Measurements from ENCODE around the gene KCNMB2. TPM values are rescaled to one million over a fixed set of nuclear protein-coding genes. Genes with fewer than 3 reads are reported as not detected.
"Not testable (repeated sequence)": the region's sequence is repeated elsewhere in the genome, so short reads cannot be mapped to it uniquely, and the experiment has no call there.

The KCNMB2 gene
- total and polyA plus RNA-seq, 2 experiments from 2014 or later = 2.4 TPM; not detected in 1

DNA sequence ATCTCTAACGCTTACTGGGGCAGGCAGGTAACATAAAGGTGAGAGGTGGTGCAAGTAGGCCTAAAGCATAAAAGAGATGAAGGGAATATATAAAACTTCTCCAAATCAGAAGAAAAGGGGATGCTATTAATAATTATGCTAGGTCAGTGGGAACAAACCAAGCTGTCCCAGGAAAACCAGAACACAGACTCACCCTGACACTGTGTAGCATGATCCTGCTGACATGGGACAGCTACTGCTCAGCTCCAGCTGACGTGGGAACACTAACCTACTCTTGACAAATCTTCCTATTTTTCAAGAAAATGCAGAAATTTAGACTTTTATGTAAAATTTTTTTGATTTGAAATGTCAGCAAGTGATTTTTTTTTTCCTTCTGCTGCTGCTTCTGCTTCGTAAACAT, 203.5 kb downstream of the KCNMB2 start:
- Histone ChIP-seq H3K9me2 (replicated peaks; ENCODE audit: insufficient read depth) (no peaks in the 10 kb centered on the region), H2AFZ (no peak overlapping the region), H3K9me3 (ENCODE audit: low read depth) (no peaks in the 10 kb centered on the region), H3K4me1 (ENCODE audit: insufficient read depth) (peaks cover 9% of the 10 kb centered on the region), H3K27me3 (no peaks in the 10 kb centered on the region), H3K4me3 (no peak overlapping the region), H3K36me3 (replicated peaks; ENCODE audit: insufficient read depth, low read depth) (no peaks in the 10 kb centered on the region), H3K4me2 (no peak overlapping the region), H3K79me2 (no peaks in the 10 kb centered on the region), H4K20me1 (ENCODE audit: insufficient read depth, poor library complexity, severe bottlenecking) (no peaks in the 10 kb centered on the region), H3K27ac (no peak overlapping the region)
- DNase-seq (ENCODE audit: low spot score) = no peak
- WGBS (ENCODE audit: low lambda C conversion rate, missing lambda C conversion rate) = 91% methylated on average over 3 of the region's 3 CpGs
- TF ChIP-seq EZH2 (IDR thresholded peaks at IDR 0.05; ENCODE audit: borderline replicate concordance) = no peak
- no peak for TF ChIP-seq EZH2phosphoT487 (IDR thresholded peaks at IDR 0.05; ENCODE audit: low read depth, severe bottlenecking, unreplicated experiment)
- TF ChIP-seq, protein P1, sequence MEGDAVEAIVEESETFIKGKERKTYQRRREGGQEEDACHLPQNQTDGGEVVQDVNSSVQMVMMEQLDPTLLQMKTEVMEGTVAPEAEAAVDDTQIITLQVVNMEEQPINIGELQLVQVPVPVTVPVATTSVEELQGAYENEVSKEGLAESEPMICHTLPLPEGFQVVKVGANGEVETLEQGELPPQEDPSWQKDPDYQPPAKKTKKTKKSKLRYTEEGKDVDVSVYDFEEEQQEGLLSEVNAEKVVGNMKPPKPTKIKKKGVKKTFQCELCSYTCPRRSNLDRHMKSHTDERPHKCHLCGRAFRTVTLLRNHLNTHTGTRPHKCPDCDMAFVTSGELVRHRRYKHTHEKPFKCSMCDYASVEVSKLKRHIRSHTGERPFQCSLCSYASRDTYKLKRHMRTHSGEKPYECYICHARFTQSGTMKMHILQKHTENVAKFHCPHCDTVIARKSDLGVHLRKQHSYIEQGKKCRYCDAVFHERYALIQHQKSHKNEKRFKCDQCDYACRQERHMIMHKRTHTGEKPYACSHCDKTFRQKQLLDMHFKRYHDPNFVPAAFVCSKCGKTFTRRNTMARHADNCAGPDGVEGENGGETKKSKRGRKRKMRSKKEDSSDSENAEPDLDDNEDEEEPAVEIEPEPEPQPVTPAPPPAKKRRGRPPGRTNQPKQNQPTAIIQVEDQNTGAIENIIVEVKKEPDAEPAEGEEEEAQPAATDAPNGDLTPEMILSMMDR (IDR thresholded peaks at IDR 0.05; ENCODE audit: poor library complexity) = no peak

DNA sequence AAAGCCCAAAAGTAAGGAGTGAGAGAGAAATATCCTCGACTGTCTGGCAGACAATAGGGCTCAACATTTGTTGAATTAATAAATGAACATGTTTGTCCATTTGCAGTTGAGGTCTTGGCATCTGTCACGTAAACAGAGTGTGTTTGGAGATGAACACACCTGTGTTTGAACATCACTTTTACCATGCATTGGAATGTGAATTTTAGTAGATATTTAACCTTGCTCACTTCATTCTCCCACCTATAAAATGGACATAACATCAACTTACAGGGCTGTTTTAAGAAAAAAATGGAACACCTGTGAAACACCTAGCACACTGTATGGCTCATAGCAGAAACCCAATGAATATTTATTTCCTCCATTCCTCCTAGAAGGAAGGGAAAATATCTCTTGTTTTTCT, 204.8 kb downstream of the KCNMB2 start:
- DNase-seq (ENCODE audit: low spot score) = no peak
- Histone ChIP-seq H4K20me1 (ENCODE audit: insufficient read depth, poor library complexity, severe bottlenecking) (no peaks in the 10 kb centered on the region), H3K4me3 (no peak overlapping the region), H3K9me2 (replicated peaks; ENCODE audit: insufficient read depth) (no peaks in the 10 kb centered on the region), H3K79me2 (no peaks in the 10 kb centered on the region), H3K9me3 (ENCODE audit: low read depth) (no peaks in the 10 kb centered on the region), H3K4me1 (ENCODE audit: insufficient read depth) (peaks cover 9% of the 10 kb centered on the region), H3K27ac (no peak overlapping the region), H3K4me2 (no peak overlapping the region), H3K36me3 (replicated peaks; ENCODE audit: insufficient read depth, low read depth) (no peaks in the 10 kb centered on the region), H2AFZ (no peak overlapping the region), H3K27me3 (no peaks in the 10 kb centered on the region)
- TF ChIP-seq EZH2phosphoT487 (IDR thresholded peaks at IDR 0.05; ENCODE audit: low read depth, severe bottlenecking, unreplicated experiment) = no peak
- TF ChIP-seq, protein P1 (IDR thresholded peaks at IDR 0.05; ENCODE audit: poor library complexity) = no peak
- no peak for TF ChIP-seq EZH2 (IDR thresholded peaks at IDR 0.05; ENCODE audit: borderline replicate concordance)
- WGBS (ENCODE audit: low lambda C conversion rate, missing lambda C conversion rate) = 43% methylated on average over 2 of the region's 2 CpGs

DNA sequence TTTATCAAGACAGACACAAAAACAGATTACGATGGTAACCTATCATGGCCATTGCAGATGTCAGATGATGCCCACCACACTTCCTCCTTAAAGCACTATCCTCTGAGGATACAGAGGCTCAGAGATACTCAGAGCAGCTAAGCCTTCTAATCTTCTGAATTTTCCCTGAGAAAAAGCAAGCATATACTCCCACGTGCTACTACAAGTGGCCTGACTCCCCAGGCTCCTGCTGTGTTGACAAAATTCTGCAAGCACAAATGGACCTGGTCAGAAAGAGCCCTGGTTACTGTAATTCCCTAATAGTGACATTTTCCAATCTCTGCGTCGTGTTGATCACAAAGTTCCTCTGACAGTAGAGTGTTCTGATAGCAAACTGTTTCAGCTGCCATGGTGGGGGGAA, 207.1 kb downstream of the KCNMB2 start:
- no peak overlapping the region for H2AFZ ChIP-seq
- H3K27ac ChIP-seq = no peak overlapping the region
- H3K9me2 ChIP-seq (replicated peaks; ENCODE audit: insufficient read depth) = no peaks in the 10 kb centered on the region
- H4K20me1 ChIP-seq (ENCODE audit: insufficient read depth, poor library complexity, severe bottlenecking) = no peaks in the 10 kb centered on the region
- no peak overlapping the region for H3K4me2 ChIP-seq
- H3K9me3 ChIP-seq (ENCODE audit: low read depth) = no peaks in the 10 kb centered on the region
- H3K4me1 ChIP-seq (ENCODE audit: insufficient read depth) = peaks cover 9% of the 10 kb centered on the region
- no peaks in the 10 kb centered on the region for H3K79me2 ChIP-seq
- no peaks in the 10 kb centered on the region for H3K27me3 ChIP-seq
- TF ChIP-seq EZH2 (IDR thresholded peaks at IDR 0.05; ENCODE audit: borderline replicate concordance) (no peak), EZH2phosphoT487 (IDR thresholded peaks at IDR 0.05; ENCODE audit: low read depth, severe bottlenecking, unreplicated experiment) (no peak)
- TF ChIP-seq, protein P1 (IDR thresholded peaks at IDR 0.05; ENCODE audit: poor library complexity) = no peak
- DNase-seq (ENCODE audit: low spot score) = no peak
- no peak overlapping the region for H3K4me3 ChIP-seq
- WGBS (ENCODE audit: low lambda C conversion rate, missing lambda C conversion rate) = 69% methylated on average over 4 of the region's 4 CpGs
- H3K36me3 ChIP-seq (replicated peaks; ENCODE audit: insufficient read depth, low read depth) = no peaks in the 10 kb centered on the region

DNA sequence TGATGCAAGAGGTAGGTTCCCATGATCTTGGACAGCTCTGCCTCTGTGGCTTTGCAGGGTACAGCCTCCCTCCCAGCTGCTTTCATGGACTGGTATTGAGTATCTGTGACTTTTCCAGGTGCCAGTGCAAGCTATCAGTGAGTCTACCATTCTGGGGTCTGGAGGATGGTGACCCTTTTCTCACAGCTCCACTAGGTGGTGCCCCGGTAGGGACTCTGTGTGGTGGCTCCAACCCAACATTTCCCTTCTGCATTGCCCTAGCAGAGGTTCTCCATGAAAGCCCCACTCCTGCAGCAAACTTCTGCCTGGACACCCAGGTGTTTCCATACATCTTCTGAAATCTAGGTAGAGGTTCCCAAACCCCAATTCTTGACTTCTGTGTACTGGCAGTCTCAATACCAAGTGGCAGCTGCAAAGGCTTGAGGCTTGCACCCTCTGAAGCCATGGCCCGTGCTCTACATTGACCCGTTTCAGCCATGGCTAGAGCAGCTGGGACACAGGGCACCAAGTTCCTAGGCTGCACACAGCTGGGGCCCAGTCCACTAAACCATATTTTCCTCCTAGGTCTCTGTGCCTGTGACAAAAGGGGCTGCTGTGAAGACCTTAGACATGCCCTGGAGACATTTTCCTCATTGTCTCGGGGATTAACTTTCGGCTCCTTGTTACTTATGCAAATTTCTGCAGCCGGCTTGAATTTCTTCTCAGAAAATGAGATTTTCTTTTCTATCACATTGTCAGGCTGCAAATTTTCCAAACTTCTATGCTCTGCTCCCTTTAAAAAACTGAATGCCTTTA, 209.8 kb downstream of the KCNMB2 start:
- not testable (repeated sequence) for H3K36me3 ChIP-seq (replicated peaks; ENCODE audit: insufficient read depth, low read depth); H3K4me1 ChIP-seq (ENCODE audit: insufficient read depth); H3K27me3 ChIP-seq; H3K4me2 ChIP-seq; H3K9me2 ChIP-seq (replicated peaks; ENCODE audit: insufficient read depth); H2AFZ ChIP-seq; DNase-seq (ENCODE audit: low spot score); H3K27ac ChIP-seq; H3K9me3 ChIP-seq (ENCODE audit: low read depth); H3K4me3 ChIP-seq; H3K79me2 ChIP-seq; H4K20me1 ChIP-seq (ENCODE audit: insufficient read depth, poor library complexity, severe bottlenecking)
- 94% methylated on average over 6 of the region's 6 CpGs for WGBS (ENCODE audit: low lambda C conversion rate, missing lambda C conversion rate)

Measured in hepatocyte (in vitro differentiated cells).